ENCODE results near the gene DNAJB13. TPM values are rescaled to one million over a fixed set of nuclear protein-coding genes. Genes with fewer than 3 reads are reported as not detected.

Gene DNAJB13
- polyA plus RNA-seq, 1 of the 3 experiments (the other 2 are of a cell fraction) = 0.51 TPM

- no peak for TF ChIP-seq EZH2phosphoT487 (IDR thresholded peaks at IDR 0.05; ENCODE audit: borderline replicate concordance, low read depth)
- no peak for TF ChIP-seq JUND (IDR thresholded peaks at IDR 0.05)
- no peak for TF ChIP-seq TCF12 (IDR thresholded peaks at IDR 0.05)
- TF ChIP-seq SMC3 (IDR thresholded peaks at IDR 0.05; ENCODE audit: low read depth, low read length) = no peak
- TF ChIP-seq GABPA (IDR thresholded peaks at IDR 0.05; ENCODE audit: low read depth) = no peak
- no peak for TF ChIP-seq NFIC (IDR thresholded peaks at IDR 0.05; ENCODE audit: borderline replicate concordance)
- no peak for TF ChIP-seq TEAD4 (IDR thresholded peaks at IDR 0.05; ENCODE audit: borderline replicate concordance, insufficient read depth)
- TF ChIP-seq ELF1 (IDR thresholded peaks at IDR 0.05) = no peak
- no peak for TF ChIP-seq EP300 (IDR thresholded peaks at IDR 0.05; ENCODE audit: borderline replicate concordance in 1 of 2, low read depth in 1 of 2, low read length in 1 of 2)
Observed at GRCh38 chr11:73972620-73973449, 22.0 kb downstream of the DNAJB13 start (continued).

- DNase-seq = no peak
- no peaks in the 10 kb centered on the region for H3K79me2 ChIP-seq (ENCODE audit: insufficient read depth)
- no peaks in the 10 kb centered on the region for H3K9me2 ChIP-seq
- TF ChIP-seq USF2 (IDR thresholded peaks at IDR 0.05; ENCODE audit: borderline replicate concordance, low read depth, low read length) (no peak), POLR2AphosphoS5 (IDR thresholded peaks at IDR 0.05; ENCODE audit: low read depth, low read length) (no peak), RFX5 (IDR thresholded peaks at IDR 0.05; ENCODE audit: low read length) (no peak), ELF1 (IDR thresholded peaks at IDR 0.05) (no peak), JUND (IDR thresholded peaks at IDR 0.05) (no peak), NRF1 (IDR thresholded peaks at IDR 0.05; ENCODE audit: low read depth, low read length) (no peak), RXRA (IDR thresholded peaks at IDR 0.05; ENCODE audit: borderline replicate concordance, low read depth) (no peak), USF1 (IDR thresholded peaks at IDR 0.05; ENCODE audit: borderline replicate concordance, low read depth) (no peak), SMC3 (IDR thresholded peaks at IDR 0.05; ENCODE audit: low read depth, low read length) (no peak), SIN3A (IDR thresholded peaks at IDR 0.05; ENCODE audit: borderline replicate concordance, low read depth, low read length) (no peak)
- ChIA-PET POLR2A (no interaction called here), CTCF (interaction anchor here (1.0 to 1.5 kb wide), 3 partner anchors 9 to 596 kb away, joined by 3 to 5 read pairs (median 3); no protein-coding TSS in a partner anchor)
- peaks cover 0 to 3% of the 10 kb centered on the region in 2 experiments; a peak in 1 of 4 replicates for H3K4me1 ChIP-seq (ENCODE audit: control insufficient read depth in 1 of 2, insufficient read depth in 2 of 2, low read depth in 1 of 2, low read length in 1 of 2)
- no peak overlapping the region for H3K9ac ChIP-seq
- 98% methylated on average over 13 of the region's 13 CpGs for whole genome bisulfite sequencing (ENCODE audit: low lambda C conversion rate)
- peaks cover 3% of the 10 kb centered on the region for H3F3A ChIP-seq (replicated peaks; ENCODE audit: insufficient read depth)
- no peak overlapping the region for H2AFZ ChIP-seq (ENCODE audit: low read depth)
- no peak overlapping the region for H3K4me2 ChIP-seq
- H3K4me3 ChIP-seq (ENCODE audit: low read depth in 2 of 2, low read length in 1 of 2) = no peak overlapping the region
- H3K36me3 ChIP-seq (replicated peaks in 1 of 2; ENCODE audit: control insufficient read depth in 1 of 2, insufficient read depth in 2 of 2, low read length in 1 of 2) = peaks cover 4 to 30% of the 10 kb centered on the region in 2 experiments
- no peak overlapping the region for H3K27ac ChIP-seq (ENCODE audit: low read depth in 2 of 2, low read length in 1 of 2)
- no peaks in the 10 kb centered on the region for H3K27me3 ChIP-seq (ENCODE audit: insufficient read depth)
- no peaks in the 10 kb centered on the region for H4K20me1 ChIP-seq (ENCODE audit: insufficient read depth)
- no peaks in the 10 kb centered on the region for H3K9me3 ChIP-seq
Observed at GRCh38 chr11:73974604-73975478, 24.0 kb downstream of the DNAJB13 start.
